GM18502 (cell line): ENCODE data around the gene RAB6A.
"Not testable (repeated sequence)": the region's sequence is repeated elsewhere in the genome, so short reads cannot be mapped to it uniquely, and the experiment has no call there.

Experiments
- ATAC-seq: cut with Tn5 transposase; IDR thresholded peaks from one replicate; pipeline ENCODE4 v1.9.1; 2021; ENCODE audit warnings: mild to moderate bottlenecking; ENCODE audit not compliant: unreplicated experiment, poor library complexity

The RAB6A gene

DNA sequence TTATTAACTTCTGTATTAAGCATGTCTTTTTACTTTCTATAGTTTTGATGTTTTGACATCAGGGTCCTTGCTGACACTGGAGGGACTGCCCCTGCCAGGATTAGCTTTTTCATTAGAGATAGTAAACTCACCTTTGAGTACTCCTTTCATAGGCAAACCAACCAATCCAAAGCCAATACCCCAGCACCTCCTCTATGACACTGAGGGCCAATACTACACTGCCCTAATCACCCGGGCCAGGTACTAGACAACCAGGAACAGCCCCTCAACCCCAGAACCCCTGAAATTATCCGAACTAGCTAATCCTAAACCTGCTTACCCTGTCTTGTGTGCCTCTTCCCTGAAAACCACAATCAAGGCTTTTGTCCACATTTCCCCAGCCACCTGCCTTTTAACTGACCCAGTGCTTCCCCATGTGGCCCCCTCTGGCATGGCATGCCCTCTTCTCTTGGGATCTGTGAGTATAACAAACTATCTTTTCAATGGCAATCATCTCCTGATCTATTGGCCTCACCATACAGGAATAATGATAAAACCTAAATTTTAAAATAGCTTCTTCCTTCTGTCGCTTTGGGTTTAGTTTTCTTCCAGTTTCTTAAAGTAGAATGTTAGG, 31.2 kb downstream of the RAB6A start:
- no peak for ATAC-seq

DNA sequence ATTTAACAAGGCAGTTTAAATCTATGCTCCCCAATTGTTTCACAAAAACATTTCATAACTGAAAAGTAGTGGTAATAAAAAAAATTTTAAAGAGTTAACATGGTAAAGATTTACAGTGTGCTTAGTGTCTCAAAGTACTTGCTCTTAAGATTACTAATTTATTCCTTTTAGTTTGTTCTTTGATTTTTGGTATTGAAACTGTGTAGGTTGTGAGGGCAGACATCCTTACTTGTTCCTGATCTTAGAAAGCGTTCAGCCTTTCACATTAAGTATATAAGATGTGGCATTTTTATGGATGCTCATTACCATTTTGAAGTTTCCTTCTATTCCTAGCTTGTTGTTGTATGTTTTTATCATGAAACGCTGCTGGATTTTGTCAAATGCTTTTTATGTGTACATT, 32.9 kb downstream of the RAB6A start:
- ATAC-seq: no peak

DNA sequence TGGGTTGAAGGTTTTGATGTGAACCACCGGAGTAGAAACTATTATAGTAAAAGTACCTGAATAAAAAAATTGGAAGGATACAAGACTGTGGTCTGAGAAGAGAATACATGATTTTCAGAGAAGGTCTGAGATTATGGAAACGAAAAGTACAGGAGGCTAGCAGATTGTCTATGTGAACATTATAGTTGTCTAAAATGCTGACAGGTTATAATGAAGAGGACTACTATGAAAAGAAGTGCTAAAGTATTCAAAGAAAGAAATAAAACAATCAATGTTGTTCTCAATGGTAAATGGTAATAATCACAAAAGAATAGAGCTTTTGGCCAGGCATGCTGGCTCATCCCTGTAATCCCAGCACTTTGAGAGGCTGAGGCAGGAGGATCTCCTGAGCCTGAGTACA, 34.0 kb downstream of the RAB6A start:
- ATAC-seq: no peak

DNA sequence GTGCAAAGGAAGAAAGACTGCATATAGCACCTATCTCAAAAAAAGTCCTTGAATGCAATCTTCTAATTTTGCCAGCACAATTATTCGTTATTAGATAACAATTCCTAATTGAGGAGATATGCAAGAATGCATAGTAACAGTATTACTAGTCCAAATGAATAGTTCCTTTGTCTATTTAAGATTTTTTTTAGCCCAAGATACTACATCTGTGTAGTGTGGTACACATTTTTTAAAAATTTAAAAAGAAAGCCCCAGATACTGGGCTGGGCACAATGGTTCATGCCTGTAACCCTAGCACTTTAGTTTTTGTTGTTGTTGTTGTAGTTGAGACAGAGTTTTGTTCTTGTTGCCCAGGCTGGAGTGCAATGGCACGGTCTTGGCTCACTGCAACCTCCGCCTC, 43.7 kb downstream of the RAB6A start:
- ATAC-seq: no peak

DNA sequence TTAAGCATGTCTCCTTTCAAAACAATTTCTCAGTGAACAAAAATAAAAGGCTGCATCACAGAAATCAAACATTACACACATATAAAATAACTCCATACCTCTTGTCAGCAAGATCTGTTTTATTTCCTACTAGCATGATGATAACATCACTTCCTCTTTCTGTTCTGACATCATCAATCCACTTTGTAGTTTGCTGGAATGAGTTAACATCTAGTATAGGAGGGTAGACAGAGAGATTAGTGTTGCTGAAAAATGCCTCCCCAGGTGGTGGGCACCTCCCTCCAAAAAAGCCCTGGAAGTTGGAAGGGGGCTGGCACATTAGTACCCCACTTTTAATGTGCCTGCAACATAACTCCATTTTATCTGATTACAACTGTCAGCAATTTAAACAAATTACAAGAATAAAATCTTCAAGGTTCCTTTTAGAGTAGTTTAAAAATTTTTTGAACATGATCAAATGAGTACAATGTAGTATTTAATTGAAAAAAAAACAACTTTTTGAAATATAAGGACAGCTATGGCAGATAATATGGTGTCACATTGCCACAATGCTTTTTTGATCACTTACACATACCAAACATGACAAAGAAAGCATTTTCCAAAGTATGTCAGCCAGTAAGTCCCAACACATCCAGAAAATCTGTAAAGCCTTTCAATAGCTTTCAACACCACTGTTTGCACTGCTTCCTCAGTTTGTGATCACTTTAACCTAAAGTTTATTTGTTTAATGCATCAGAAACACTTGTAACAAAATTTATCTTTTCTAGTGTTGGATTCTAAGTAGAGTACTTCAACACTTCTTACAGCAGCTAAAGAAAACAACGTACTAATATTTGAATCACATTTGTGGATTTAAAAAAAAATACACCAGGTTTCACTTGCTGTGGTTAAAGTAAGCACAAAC, 44.5 kb downstream of the RAB6A start:
- ATAC-seq: no peak

DNA sequence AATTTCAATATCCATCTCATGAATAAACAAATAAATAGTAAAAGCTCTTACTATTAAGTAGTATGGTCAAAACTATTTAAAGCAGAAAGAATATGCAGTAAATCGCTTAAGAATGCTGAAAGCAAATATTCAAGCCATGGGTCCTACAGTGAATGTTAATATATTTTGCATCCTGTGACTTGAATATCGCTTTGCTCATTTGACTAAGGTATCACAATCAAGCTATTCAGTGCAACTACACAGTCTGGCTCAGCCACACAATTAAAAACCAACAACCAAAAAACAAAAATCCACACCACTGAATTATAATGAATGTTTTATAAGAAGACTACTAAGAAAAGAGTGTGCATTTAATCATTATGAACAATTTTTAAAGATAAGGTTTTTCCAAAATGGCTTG, 45.3 kb downstream of the RAB6A start:
- no peak for ATAC-seq

DNA sequence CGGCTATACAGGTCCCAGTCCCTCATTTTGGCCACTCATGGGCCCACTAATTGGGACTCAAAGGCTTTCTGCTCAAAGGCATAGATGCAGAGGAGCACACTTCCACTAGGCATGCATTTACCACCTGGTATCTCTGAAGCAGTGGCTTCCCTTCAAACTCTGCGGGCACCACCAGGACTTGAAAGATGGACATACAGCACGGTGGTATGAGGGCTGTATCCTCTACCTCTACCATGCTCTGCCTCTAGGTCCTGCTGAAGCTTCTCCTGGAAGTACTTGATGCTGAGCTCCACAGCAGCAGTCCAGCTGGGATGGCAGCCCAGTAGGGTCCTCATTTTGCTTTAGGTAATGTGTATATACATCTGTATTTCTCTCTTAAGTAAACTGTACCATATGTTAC, 49.9 kb downstream of the RAB6A start:
- ATAC-seq: no peak

DNA sequence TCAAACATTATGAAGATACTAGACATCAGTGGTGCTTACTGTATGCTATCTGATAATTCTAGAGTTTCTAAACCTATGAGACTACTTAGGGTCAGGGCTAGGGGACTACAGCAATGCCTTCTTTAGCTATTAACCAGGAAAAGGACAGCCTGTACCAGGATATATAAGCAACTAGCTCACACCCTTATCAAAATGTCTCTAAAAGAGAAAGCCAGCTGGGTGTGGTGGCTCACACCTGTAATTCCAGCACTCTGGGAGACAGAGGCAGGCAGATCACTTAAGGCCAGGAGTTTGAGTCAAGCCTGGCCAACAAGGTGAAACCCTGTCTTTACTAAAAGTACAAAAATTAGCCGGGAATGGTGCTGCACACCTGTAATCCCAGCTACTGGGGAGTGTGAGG, 55.8 kb downstream of the RAB6A start:
- ATAC-seq: no peak

DNA sequence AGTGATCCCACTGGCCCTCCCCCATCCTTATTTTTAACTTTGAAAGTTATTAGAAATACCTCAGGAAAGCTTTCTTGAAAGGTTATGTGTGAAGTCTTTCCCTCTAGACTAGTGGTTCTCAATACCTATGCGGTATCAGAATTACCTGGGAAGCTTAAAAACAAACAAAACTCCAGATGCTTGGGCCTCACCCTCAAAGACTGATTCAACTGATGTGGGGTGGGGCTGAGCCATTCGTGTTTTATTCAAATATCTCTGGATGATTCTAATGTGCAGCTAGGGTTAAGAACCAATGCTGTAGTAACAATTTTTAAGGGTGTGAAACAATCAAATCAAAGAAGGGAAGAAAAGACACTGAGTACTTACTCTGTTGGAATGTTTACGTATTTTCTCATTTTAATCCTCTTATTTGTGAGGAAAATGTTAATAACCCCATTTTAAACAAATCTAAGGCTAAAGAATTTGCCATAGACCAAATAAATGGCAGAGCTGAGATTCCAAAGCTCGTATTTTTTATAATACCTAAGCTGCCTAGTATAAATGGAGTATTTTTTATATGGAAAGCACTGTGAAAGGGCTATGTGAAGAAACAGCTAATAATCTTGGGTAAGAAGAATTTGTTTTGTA, 66.9 kb downstream of the RAB6A start:
- no peak for ATAC-seq

DNA sequence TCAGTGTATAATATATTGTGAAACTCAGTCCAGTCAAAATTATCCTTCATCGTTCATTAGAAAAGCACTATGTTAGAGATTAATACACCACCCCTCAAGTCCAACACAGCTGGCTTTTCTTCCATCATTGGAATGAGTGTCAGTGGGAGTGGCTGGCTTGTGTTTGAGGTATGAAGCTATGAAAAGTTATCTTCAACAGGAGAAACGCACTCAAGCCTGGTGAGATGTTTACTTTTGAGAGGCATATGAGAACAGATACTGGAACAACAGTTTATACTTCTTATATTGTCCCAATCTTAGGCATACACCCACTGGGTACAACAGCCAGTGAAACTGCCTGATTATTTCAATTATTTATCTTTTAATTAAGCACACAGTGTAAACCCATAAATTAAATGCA, 80.2 kb downstream of the RAB6A start:
- no peak for ATAC-seq

DNA sequence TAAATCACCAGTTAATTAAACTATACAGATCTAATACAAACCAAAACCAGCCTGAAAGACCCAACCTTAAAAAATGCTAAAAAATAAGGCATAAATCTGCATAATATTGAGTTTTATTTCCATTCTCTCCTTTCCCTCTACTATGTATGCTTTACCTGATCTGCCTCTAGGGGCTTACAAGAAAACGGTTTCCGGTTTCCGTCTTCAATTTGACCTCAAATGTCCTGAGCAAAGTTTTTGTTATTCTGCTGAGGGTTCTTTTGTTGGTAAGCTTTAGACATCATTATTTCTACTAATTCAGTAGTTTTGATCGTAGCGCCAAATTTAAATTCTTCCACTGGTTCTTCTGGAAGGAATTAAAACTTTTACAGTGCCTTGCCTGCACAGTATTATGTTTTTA, 84.3 kb downstream of the RAB6A start:
- ATAC-seq: not testable (repeated sequence)

DNA sequence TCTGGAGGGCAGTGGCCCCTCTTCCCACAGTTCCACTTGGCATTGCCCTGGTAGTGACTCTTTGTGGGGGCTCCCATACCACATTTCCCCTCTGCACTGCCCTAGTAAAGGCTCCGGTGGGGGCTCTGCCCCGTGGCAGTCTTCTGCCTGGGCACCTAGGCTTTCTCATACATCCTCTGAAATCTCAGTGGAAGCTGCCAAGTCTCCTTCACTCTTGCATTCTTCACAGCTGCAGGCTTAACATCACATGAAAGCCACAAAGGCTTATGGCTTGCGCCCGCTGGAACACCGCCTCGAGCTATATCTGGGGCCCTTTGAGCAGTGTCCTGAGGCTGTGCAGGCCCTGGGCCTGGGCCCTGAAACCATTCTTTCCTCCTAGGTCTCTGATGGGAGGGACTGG, 89.2 kb downstream of the RAB6A start:
- no peak for ATAC-seq

DNA sequence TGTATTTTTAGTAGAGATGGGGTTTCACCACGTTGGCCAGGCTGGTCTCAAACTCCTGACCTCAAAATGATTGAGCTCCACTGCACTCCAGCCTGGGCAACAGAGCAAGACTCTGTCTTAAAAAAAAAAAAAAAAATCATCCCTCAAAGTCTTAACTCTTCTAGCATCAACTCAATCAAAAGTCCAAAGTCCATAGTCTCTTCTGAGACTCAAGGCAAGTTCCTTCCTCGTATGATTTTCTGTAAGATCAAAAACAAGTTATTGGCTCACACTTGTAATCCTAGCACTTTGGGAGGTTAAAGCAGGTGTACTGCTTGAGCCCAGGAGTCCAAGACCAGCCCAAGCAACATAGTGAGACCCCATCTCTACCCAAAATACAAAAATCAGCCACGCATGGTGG, 90.1 kb downstream of the RAB6A start:
- ATAC-seq: no peak

DNA sequence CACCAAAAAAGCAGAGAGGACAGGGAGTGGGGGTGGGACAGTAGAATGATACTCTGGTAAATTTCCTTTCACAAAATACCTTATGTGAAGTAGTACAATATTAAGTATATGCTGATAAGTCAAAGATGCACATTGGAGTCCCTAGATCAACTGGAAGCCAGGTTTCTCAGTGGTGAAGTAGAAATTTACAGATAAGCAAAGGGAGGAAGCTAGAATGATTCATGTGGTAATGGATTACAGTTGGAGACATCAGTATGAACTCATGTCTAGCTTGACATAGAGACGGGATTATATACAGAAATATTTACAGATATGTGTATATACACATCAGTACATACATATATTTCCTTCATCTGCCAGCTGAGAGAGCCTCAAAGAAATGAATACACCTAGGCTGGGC, 93.0 kb downstream of the RAB6A start:
- ATAC-seq: no peak

DNA sequence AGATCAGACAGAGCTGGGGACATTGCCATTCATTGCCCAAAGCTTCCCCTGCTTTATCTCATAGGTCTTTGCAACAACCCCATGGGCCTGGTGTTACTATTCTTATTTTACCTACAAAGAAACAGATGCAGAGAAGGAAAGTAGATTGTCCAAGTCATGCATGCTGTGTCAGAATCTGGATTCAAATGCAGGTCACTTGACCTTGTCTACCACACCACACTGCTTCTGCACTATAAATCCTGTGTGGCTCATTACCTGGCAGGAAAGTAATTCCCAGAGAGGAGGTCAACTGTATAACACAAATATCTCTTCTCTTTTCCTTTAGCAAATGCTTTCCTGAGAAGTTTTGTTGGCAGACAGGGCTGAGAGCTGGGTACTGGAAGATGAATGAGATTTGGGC, 96.0 kb downstream of the RAB6A start:
- no peak for ATAC-seq

DNA sequence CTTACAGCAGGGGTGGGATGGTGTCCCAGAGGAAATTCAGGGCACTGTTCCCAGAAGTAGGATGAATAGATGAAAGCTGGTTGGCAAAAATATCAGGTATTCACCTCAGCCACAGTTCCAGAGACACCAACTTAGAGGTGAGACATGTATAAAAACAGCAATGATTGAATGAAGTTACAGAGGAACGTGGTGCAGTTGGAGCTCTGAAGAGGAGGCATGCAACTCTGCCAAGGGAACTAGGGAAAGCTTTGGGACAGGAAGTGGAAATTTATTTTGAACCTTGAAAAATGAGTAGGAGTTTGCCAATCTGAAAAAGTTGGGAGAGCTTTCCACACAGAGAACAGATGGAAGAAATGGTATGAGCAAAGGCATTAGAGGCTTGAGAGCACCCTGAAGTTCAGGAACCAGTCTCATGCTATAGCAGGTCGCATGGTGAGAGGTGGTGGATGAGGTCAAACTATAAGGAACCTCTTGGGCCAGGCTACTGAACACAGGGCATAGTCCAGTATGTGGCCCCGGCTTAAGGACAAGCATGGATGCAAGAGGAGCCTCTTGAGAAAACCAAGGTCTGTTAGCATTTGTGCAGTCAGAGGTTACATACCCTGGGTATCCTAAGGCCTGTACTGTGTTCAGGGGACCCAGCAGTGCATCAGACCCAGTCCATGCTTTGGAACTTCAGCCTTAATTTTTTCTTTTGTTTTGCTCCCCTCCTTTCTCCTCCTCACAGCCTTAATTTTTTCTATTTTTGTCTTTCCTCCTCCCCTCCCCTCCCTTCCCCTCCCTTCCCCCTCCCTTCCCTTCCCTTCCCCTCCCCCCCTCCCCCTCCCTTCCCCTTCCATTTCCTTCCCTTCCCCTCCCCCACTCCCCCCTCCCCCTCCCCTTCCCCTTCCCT, 97.0 kb downstream of the RAB6A start:
- no peak for ATAC-seq

DNA sequence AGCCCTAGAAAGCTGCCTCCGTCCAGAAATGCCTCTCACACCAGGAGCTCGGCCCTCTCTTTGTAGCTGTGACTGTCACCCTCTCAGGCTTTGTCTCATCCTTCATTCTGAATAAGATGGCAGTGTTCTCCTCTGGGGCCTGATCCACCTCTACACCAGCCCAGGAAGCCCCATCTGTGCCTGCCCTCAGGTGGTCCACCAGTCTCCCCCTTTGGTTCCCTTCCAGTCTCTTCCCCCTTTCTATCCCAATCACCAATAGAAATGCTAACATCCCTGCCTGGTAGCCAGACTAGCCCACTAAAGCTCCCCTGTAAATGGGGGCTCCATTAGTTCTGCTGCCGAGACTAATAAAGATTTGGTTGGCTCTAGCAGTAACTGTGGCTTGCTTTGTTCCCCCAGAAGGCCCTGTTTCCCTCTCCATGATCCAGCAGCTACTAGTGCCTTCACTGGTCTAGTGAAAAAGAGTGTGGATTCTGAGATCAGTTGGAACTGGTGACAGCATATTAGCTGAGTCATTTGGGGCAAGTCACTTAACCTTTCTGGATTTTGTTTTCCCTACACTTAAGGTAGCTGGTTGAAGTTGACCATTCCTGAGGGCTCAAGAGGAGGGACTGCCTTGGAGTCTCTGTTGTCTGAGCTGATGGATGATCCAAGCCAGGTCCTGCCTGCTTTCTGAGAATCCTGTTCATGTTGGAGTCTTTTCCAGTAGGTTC, 98.3 kb downstream of the RAB6A start:
- no peak for ATAC-seq

DNA sequence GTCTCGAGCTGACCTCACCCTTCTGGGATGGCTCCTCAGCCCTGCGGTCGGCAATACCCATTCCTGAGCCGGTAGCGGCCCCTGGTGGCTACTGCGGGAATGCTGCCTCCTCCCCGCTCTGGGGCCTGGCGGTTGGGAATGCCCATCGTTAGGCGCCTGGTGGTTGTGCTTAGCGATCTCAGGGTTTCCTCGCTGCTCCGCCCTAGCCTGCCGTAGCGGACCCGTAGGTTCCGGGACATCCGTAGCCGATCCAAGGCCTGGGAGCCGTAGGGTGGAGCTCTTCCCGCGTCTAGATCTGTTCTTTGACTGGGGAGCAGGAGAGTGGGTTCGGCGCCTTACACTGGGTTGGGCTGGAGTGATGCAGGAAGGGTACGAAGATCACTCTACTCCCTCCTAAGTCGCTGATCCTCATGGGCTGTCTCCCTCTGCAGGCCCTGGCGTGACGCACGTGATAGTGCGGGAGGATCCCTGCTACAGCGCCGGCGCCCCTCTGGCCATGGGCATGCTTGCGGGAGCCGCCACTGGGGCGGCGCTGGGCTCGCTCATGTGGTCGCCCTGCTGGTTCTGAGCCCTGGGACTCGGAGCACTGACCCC, 99.7 kb downstream of the RAB6A start:
- peak; percentile 79 for ATAC-seq

DNA sequence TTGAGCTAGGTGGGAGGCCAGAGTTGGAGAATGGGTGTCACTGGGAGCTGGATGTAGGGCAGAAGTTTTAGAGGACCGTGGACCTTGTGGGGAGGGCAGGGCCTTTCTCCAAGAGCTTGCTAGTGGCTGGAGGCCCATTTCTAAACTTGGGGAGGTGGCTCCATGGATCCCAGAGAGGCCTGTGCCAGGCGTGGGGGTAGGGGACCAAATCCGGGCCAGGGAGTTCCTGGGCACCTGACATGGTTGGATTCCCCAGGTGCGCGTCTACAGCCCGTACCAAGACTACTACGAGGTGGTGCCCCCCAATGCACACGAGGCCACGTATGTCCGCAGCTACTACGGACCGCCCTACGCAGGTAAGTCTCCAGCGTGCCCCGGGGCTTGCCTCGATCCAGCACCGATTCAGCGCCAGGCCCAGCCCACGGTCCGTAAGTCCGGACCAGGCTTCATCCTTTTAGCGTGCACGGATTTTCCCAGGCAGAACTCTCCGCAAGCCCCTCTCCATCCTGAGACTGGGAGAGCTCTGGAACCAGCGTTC, 100.3 kb downstream of the RAB6A start:
- ATAC-seq: no peak
